ENCODE results near the gene PHACTR1. TPM values are rescaled to one million over a fixed set of nuclear protein-coding genes. Genes with fewer than 3 reads are reported as not detected.
A peak's percentile ranks its signal among the peaks of the same experiment; 100 is the strongest.

PHACTR1 gene
- polyA plus RNA-seq, 1 donor = 20.1 TPM

DNA sequence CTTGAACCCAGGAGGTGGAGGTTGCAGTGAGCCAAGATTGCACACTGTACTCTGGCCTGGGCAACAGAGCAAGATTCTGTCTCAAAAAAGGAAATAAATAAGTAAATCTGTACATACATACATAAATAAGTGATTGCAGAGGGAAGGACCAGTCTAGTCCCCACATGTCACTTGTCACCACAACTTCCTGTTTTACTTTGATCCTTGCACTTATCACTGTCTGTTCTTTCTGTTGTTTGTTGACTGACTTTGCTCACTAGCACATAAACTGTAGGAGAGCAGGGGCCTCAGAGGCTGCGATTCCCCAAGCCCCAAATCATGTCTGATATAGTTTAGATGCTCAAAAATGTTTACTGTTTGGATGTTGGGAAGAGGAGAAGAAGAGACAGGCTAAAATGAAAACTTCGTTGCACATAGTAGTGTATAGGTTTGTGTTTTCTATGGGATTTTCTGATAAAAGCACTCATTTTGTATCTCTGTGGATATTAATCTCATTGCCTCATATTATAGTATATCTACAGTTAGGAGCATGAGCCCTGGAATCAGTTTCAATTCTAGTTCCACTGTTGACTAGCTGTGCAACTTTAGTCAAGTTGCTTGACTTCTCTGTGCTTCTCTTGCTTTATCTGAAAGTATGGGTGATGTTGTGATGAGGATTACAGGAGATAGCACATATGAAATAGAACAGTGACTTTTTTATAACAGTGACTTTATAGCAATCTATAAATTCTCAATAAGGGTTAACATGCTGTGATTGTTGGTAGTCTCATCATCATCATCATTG, 446.8 kb downstream of the PHACTR1 start:
- no peak for DNase-seq

DNA sequence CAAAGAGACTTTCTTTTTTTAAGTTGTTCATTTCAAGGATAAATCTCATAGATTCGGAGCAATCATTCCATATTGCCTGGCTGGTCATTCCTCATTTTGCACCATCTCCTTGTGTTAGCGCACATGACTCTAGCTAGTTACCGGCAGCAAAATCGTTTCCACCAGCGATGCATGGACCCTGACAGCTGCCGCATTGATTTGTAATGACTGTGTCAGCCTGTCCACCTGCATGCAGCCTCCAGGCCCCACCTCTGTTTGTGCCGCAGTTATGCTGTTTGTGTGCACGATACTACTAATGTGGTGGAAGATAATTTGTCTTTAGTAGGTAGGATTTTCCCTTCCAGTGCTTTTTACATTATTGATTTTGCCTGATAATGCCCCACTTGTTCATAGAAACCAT, 447.7 kb downstream of the PHACTR1 start:
- no peak for DNase-seq

DNA sequence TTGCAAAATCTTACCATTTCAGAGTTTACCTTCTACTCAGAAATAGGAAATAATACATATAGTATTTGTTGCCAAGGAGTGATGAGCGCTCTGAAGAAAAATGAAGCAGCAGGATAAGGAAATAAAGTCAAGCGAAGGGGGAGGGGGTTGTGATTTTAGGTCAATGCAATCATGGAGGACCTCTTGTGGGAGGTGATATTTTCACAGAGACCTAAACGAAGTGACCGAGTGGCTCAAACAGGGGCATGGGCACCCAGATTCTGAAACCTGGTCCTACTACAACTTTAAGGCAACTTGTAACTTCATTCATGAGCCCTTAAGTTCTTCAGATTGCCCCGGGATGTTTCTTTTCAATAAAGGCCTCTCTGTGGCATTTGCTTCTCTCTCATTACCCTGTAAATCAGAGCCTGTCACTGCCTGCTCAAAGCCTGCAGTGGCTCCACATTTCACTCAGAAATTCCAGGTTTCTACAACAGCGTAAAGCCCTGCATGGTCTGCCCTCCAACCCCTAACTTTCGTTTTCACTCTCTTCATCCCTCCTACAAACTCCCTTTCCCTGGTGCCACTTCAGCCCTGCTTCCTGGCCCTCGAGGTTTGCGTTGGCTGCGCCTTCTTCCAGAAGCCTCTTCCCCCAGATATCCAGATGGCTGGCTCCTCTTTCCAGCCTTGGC, 449.1 kb downstream of the PHACTR1 start:
- DNase-seq = peak; percentile 53

- no peak for DNase-seq
Observed at GRCh38 chr6:13166269-13166668, 449.7 kb downstream of the PHACTR1 start.

GRCh38 chr6:13166916-13167315, 450.3 kb downstream of the PHACTR1 start:
- no peak for DNase-seq

DNA sequence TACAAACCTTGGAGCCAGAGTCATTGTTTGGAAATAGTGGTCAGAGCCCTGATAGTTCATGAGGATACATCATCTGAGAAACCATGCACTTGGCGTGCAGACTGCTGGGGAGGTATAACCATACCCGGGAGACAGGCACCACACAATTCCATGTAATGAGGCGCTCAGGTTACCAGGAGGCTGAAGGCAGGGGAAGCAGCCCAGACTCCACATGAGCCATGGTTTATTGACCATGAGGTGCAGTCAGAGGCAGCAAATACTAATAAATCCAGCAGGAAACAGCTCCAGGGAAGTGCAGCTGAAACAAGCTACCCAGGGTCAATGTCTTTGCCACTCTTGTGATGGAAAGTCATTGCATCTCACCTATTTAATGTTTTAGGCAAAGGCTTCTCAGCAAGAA, 455.7 kb downstream of the PHACTR1 start:
- DNase-seq = peak; percentile 71

- DNase-seq = no peak
Observed at GRCh38 chr6:13175087-13175486, 458.5 kb downstream of the PHACTR1 start.

- DNase-seq = no peak
Observed at GRCh38 chr6:13175759-13176158, 459.2 kb downstream of the PHACTR1 start.

DNA sequence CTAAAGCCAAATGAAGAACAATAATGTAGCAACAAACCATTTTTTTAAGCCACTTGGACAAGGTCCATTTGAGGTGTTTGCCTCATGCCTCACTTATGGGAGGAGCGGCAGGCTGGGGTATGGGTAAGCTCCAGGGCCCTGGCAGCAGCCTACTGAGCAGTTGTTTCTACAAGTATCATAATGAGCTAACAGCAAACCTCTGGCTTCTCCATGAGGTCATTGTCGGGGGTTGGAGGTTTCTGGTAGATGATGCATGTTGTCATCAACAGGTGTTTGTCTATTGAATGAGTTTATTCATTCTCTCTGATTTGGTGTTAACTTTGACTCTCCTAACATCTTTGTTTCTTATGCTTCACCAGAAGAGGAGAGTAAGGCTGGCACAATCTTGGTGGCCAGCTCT, 461.1 kb downstream of the PHACTR1 start:
- DNase-seq = no peak

DNA sequence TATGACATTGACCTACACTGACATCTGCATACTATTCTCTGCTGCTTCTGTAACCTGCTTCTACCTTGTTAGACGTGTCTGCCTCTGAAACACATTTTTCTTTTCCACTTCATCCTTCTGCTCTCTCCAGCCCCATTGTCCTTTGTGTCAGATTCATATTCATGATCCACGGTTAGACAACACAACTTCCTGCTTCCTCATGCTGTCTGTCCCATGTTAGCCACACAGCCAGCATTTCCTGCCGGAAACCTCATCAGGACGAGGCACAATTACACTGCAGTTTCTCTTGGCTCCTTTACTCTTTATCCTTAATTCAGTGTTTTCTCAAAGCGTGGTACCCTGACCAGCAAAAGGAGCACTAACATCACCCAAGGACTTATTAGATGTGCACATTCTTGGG, 461.5 kb downstream of the PHACTR1 start:
- no peak for DNase-seq

- no peak for DNase-seq
Observed at GRCh38 chr6:13180538-13180937, 464.0 kb downstream of the PHACTR1 start.

DNA sequence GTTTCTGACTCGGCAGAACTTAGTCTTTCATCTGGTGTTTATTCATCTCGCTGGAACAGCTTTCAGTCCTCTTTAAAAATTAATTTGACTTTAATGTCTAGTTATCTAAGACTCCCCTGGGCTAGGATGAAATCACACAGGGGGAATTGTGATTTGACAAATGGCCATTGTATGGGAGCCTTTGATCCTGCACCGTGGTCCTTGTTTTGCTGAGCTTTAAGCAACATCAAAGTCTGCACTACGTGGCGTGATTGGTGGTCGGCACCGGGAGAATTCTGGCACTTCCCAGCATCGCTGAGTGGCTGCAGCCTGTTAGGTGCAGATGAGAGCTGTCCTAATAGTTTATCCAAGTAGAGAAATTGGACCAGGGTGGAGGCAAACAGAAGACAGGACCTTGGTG, 464.8 kb downstream of the PHACTR1 start:
- DNase-seq = peak; percentile 63

- no peak for DNase-seq
Observed at GRCh38 chr6:13183415-13184088, 467.0 kb downstream of the PHACTR1 start.

DNA sequence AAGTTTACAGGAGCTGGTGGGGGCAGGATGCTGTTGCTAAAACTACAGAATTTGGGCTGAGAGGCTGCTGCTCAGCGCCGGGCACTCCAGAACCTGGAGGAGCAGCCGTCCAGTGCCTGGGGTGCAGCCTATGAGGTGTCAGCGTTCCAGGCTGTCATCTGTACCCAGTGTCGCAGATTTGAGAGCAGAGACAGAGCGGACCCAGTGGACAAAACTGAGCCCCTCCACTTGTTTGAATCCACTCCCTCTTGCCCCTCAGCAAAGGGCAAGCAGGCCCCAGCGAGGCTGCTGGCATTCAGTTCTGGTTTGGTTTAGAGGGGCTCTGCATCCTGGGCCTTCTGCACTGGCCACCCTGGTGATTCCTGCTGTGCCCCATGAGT, 467.5 kb downstream of the PHACTR1 start:
- no peak for DNase-seq

- no peak for DNase-seq
Observed at GRCh38 chr6:13184547-13184946, 468.0 kb downstream of the PHACTR1 start.

- no peak for DNase-seq
Observed at GRCh38 chr6:13186861-13187260, 470.3 kb downstream of the PHACTR1 start.

DNA sequence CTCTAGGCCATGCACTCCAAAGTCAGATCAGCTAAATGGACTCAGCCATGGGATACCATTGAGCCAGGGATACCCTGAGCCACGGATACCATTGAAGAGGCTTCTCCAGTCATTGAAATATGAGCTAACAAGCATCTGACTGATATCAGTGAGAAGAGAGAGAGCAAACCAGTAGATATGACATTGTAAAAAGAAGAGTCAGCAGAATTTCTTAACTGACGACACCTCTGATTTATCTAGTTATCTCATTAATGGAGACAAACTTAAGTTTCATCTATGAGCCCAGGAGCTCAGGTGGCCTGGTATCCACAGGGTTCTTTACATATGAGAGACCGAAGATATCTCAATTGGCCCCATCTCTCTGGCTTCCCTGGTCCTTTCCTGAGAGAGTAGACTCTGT, 471.1 kb downstream of the PHACTR1 start:
- DNase-seq = no peak

- peak; percentile 58 for DNase-seq
Observed at GRCh38 chr6:13188306-13188705, 471.7 kb downstream of the PHACTR1 start.

GRCh38 chr6:13189710-13190109, 473.1 kb downstream of the PHACTR1 start:
- DNase-seq = no peak

- no peak for DNase-seq
Observed at GRCh38 chr6:13190376-13190775, 473.8 kb downstream of the PHACTR1 start.

DNA sequence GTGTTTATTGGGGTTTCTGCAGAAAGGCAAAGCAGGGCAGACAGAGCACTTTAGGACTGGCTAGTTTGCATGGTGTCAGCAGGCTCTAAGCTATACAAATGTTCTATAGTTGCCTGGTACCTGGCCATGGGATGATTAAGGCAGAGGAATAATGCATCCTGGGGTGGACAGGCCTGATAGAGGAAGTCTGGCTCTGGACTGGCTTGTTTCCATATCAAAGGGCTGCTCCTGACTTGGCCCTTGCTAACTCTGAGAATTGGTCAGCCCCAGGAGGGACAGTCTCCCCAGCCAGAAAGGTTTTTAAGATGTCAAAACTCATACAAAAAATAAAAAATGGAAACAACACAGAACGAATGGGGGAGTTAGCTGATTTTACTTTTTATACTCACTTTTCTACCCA, 474.9 kb downstream of the PHACTR1 start:
- DNase-seq = no peak

DNA sequence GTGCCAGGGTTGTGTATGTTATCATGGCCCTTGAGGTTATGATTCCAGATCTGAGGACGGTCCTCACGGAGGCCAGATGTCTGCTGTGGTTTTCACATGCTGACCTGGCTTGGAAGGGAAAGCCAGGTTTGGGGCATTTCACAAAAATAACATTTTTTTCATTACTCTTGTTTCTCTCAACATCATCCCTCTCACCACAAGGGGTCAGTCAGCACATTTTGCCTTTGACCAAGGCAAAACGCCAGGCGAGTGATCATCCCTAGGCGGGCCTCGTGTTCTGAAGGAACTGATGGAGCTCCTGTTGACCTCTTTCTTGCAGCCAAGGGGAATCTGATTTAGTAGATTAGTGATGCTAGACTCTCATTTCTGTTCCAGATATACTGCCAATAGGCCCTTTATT, 478.3 kb downstream of the PHACTR1 start:
- DNase-seq = peak; percentile 45

GRCh38 chr6:13195803-13196202, 479.2 kb downstream of the PHACTR1 start:
- peak; percentile 69 for DNase-seq
